T-helper 1 cell treated with Interleukin-12 subunit alpha and Interleukin-12 subunit beta and Interleukin-4 antibody, amounts not matched to agents 30 μg/mL and 1 μg/mL, for 36 hours (primary cell): ENCODE measurements around the gene MED27.

Source experiments
- H3K27ac Mint-ChIP-seq: one replicate; pipeline ENCODE4 v1.8.0; 2021; ENCODE audit warnings: mild to moderate bottlenecking, mixed read lengths
- H3K27me3 Mint-ChIP-seq: one replicate; pipeline ENCODE4 v1.8.0; 2021; ENCODE audit warnings: low read depth, mixed read lengths
- H3K36me3 Mint-ChIP-seq: one replicate; pipeline ENCODE4 v1.8.0; 2021; ENCODE audit warnings: low read depth, mixed read lengths
- H3K4me1 Mint-ChIP-seq: one replicate; pipeline ENCODE4 v1.8.0; 2021; ENCODE audit warnings: low read depth, mixed read lengths
- H3K4me3 Mint-ChIP-seq: one replicate; pipeline ENCODE4 v1.8.0; 2021; ENCODE audit warnings: mild to moderate bottlenecking, moderate library complexity, mixed read lengths
- H3K9me3 Mint-ChIP-seq: one replicate; pipeline ENCODE4 v1.8.0; 2021; ENCODE audit warnings: mixed read lengths

Gene MED27

DNA sequence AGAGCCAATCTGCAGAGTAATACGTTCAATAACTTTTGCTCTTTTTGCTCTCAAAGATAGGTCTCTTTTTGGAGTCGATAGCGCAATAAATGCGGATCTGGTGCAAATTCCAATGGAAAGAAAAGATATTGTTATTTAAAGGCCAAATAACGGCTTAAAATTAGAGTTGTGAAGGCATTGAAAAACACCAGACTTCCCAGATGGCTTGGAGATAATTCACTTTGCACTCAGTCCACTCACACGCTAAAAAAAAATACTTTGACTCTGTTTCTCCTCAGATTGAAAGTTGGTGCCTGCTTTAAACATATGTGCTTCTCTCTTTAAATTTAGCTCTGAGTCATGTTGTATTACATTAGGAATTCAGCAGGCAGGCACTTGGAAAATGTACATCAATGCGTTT, 19.5 kb upstream of the MED27 start:
- Mint-ChIP-seq H3K27me3 (peaks cover 29% of the 10 kb centered on the region), H3K36me3 (peaks cover 1% of the 10 kb centered on the region), H3K9me3 (no peaks in the 10 kb centered on the region), H3K4me3 (no peak overlapping the region), H3K4me1 (no peaks in the 10 kb centered on the region), H3K27ac (no peak overlapping the region)

DNA sequence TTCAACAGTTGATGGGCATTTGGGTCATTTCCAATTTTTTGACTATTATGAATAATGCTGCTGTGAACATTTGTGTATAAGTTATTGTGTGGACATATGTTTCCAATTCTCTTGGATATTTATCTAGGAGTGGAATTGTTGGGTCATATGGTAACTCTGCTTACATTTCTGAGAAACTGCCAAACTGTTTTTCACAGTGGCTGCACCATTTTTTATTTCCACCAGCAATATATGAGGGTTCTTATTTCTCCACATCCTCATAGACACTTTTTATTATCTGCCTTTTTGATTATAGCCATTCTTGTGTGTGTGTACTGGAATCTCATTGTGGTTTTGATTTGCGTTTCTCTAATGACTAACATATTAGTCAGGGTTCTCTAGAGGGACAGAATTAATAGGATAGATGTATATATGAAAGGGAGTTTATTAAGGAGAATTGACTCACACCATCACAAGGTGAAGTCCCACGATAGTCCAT, 14.7 kb upstream of the MED27 start:
- Mint-ChIP-seq H3K27me3 (peaks cover 30% of the 10 kb centered on the region), H3K4me1 (no peaks in the 10 kb centered on the region), H3K36me3 (peaks cover 1% of the 10 kb centered on the region), H3K9me3 (no peaks in the 10 kb centered on the region), H3K4me3 (no peak overlapping the region), H3K27ac (no peak overlapping the region)

DNA sequence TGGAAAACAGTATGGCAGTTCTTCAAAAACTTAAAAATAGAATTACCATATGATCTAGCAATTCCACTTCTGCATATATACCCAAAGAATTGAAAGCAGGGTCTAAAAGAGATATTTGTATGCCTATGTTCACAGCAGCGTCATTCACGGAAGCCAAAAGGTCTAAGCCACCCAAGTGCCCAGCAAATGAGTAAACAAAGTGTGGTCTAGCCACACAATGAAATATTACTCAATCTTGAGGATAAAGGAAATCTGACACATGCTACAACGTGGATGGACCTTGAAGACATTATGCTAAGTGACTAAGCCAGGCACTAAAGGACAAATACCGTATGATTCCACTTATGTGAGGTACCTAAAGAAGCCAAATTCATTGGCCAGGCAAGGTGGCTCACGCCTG, 11.1 kb upstream of the MED27 start:
- Mint-ChIP-seq H3K4me1 (no peaks in the 10 kb centered on the region), H3K4me3 (no peak overlapping the region), H3K27me3 (peaks cover 15% of the 10 kb centered on the region), H3K27ac (no peak overlapping the region), H3K9me3 (no peaks in the 10 kb centered on the region), H3K36me3 (no peaks in the 10 kb centered on the region)

DNA sequence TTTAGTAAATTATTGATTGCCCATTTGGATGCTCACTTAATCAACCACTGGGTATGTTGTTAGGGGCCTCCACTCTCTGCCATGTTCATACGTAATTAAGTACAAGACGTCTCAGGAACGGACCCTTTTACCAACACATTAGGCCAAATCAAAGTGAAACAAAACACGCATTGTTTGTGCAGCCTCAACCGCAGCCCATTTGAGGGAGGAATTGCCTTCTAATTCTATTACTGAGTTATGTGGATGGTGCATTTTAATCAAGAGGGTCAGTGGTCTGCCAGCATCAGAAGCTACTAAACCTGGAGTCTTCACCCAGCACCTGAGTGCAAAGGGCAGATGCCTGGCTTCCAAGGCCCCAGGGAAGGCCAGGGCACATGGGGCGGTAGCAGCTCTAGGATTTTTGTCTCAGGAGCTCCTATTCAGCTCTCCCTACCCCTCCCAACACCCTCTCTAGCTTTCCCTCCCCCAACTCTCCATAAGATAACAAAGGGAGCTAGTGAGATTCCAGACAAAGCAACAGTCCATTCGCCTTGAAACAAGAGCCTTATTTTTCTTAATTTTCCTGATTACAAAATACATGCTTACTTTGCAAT, 7.9 kb upstream of the MED27 start:
- no peak overlapping the region for H3K4me3 Mint-ChIP-seq
- H3K4me1 Mint-ChIP-seq, result no peaks in the 10 kb centered on the region
- H3K27me3 Mint-ChIP-seq, result peaks cover 10% of the 10 kb centered on the region
- no peaks in the 10 kb centered on the region for H3K36me3 Mint-ChIP-seq
- H3K27ac Mint-ChIP-seq, result no peak overlapping the region
- no peaks in the 10 kb centered on the region for H3K9me3 Mint-ChIP-seq

DNA sequence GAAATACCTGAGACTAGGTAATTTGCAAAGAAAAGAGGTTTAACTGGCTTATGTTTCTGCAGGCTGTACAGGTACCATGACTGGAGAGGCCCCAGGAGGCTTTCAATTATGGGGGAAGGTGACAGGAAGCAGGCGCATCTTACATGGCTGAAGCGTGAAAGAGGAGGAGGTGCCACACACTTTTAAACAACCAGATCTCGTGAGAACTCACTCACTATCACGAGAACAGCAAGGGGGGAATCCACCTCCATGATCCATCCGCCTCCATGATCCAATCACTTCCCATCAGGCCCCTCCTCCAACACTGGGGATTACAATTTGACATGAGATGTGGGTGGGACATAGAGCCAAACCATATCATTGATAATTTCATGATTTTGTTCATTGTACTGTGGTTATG, 2.5 kb upstream of the MED27 start:
- peaks cover 5% of the 10 kb centered on the region for H3K36me3 Mint-ChIP-seq
- H3K4me3 Mint-ChIP-seq, result no peak overlapping the region
- peaks cover 9% of the 10 kb centered on the region for H3K27me3 Mint-ChIP-seq
- H3K4me1 Mint-ChIP-seq, result peaks cover 25% of the 10 kb centered on the region
- no peaks in the 10 kb centered on the region for H3K9me3 Mint-ChIP-seq
- no peak overlapping the region for H3K27ac Mint-ChIP-seq

DNA sequence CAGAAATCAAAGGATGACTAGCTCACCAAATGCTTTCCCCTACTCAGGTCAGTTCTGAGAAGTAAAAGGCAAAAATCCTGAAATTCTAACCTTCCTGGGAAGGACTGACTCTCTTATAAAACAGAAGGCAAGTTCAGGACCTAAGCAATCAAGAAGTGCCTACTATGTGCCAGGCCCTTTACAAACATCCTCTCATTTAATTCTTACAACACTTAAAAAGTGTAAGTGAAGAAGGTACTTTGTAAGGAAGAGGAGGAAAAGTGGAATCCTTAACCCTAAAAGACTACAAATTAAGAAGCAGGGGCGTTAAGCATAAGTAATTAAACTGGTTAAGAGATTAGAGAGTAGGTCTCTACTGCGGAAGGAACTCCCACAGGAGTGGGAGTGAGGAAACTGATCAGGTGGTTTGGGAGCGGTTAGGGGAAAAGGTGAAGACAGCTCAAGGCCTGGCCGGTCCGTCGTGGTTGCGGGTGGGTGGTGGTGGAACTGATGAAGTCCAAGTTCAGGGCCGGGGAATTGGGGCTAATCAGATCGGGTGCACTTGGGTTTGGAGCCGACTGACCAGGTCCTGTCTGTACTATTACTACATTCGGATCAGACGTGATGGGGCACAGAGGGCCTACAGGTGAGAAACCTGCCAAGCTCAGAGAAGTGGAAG, 839 bp downstream of the MED27 start:
- Mint-ChIP-seq H3K9me3 (no peaks in the 10 kb centered on the region), H3K36me3 (peaks cover 20% of the 10 kb centered on the region), H3K4me3 (peak overlapping the region; percentile 98), H3K27ac (peak overlapping the region; percentile 87), H3K4me1 (peaks cover 35% of the 10 kb centered on the region), H3K27me3 (peaks cover 3% of the 10 kb centered on the region)

DNA sequence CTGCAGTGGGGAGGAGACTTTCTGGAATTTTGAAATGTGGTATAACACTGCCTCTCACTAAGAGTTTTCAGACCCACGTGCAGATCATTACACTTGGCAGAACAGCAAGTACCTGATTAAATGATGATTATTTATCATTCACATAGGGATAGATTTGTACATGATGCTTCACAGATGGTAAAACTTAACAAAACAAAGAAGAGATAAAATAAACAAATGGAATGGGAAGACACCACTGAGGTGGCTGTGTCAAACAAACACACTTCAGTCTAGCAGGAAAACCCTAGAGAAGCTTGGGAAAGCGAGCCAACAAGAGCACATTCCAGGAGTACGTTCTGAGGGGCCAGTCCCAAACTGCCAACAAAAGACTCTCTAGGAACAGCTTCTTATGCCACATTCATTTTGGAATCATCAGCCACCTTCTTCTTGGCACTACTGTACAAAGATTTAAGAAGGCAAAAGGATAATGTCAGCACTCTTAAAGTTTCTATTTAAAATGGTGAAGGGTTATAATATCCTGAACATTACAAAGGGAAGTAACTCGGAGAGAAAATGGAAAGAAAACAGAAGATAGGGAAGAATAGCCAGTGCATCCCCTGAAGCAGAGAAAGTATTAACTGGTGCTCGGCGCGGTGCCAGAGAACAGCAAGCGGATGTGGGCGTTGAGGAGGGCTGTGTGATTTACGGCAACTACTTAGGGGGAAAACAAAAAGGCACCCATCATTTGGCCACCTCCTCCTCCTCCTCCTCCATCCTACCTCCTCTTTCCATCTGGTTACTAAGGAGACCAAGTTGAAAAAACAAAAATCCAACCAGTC, 1.6 kb downstream of the MED27 start:
- peak overlapping the region; percentile 87 for H3K27ac Mint-ChIP-seq
- no peaks in the 10 kb centered on the region for H3K9me3 Mint-ChIP-seq
- H3K36me3 Mint-ChIP-seq, result peaks cover 25% of the 10 kb centered on the region
- H3K4me3 Mint-ChIP-seq, result peak overlapping the region; percentile 98
- peaks cover 35% of the 10 kb centered on the region for H3K4me1 Mint-ChIP-seq
- peaks cover 3% of the 10 kb centered on the region for H3K27me3 Mint-ChIP-seq

DNA sequence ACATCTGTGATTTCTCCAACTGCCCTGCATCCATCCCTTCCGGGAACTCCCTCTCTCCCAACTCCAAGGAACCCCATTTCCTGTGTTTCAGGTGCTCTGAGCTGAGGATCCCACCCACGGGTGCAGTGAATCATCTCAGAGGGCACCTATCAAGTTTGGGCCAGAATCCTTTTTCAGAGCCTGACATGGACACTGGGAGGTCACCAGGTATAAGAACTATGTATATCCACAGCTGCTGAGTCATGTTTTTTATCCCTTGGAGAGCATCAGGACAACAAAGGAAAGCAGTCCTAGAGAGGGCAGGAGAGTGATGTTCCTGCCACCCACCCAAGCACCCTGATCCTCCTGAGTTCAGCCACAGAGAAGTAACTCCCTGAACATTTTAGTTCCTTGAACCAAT, 3.8 kb downstream of the MED27 start:
- Mint-ChIP-seq H3K9me3 (no peaks in the 10 kb centered on the region), H3K27ac (no peak overlapping the region), H3K36me3 (peaks cover 31% of the 10 kb centered on the region), H3K27me3 (no peaks in the 10 kb centered on the region), H3K4me3 (no peak overlapping the region), H3K4me1 (peaks cover 35% of the 10 kb centered on the region)

DNA sequence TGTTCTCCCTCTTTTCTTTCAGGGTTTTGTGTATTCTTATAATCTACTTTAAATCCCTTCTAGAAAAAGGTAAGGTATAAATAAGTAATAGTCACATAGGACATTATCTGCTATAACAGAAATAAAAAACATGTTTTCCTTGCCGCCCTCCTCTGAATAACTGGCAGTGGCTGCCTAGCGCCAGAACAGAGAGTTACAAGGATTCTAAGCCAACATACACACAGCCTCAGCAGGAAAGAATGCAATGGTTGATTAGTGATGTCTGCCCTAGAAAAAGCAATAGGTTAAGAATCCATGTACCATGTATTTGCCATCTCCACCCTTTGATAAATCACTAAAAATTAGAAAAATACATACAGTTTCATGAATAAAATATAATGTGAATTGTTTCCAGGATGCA, 4.9 kb downstream of the MED27 start:
- Mint-ChIP-seq H3K36me3 (peaks cover 31% of the 10 kb centered on the region), H3K27me3 (no peaks in the 10 kb centered on the region), H3K4me1 (peaks cover 32% of the 10 kb centered on the region)

DNA sequence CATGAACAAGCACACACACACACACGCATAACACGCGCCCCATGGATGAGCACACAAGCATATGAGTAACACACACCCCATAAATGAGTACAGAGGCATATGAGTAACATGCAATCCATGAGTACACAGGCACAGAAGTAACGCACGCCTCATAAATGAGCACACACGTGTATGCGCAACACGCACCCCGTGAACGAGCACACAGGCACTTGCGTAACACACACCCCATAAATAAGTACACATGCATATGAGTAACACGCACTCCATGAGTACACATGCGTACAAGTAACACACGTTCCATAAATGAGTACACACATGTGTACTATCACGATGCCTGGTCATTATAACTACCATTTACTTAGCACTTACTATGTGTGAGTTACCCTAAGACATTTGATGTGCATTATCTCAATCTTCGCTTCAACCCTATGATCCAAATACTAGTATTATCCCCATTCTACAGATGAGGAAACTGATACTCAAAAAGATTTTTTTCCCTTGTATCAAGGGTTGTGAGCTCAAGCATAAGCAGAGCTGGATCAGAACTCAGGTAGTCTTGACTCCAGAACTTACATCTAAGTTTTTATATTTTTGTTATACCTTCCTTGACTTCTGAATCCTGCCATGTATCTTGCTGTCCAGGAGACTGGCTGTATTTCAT, 7.7 kb downstream of the MED27 start:
- Mint-ChIP-seq H3K27me3 (no peaks in the 10 kb centered on the region), H3K4me3 (no peak overlapping the region), H3K9me3 (no peaks in the 10 kb centered on the region), H3K27ac (no peak overlapping the region), H3K36me3 (peaks cover 33% of the 10 kb centered on the region), H3K4me1 (peaks cover 21% of the 10 kb centered on the region)

More for the DNA sequence above, 4.9 kb downstream of the MED27 start:
- H3K9me3 Mint-ChIP-seq, result no peaks in the 10 kb centered on the region
- no peak overlapping the region for H3K4me3 Mint-ChIP-seq
- H3K27ac Mint-ChIP-seq, result no peak overlapping the region

DNA sequence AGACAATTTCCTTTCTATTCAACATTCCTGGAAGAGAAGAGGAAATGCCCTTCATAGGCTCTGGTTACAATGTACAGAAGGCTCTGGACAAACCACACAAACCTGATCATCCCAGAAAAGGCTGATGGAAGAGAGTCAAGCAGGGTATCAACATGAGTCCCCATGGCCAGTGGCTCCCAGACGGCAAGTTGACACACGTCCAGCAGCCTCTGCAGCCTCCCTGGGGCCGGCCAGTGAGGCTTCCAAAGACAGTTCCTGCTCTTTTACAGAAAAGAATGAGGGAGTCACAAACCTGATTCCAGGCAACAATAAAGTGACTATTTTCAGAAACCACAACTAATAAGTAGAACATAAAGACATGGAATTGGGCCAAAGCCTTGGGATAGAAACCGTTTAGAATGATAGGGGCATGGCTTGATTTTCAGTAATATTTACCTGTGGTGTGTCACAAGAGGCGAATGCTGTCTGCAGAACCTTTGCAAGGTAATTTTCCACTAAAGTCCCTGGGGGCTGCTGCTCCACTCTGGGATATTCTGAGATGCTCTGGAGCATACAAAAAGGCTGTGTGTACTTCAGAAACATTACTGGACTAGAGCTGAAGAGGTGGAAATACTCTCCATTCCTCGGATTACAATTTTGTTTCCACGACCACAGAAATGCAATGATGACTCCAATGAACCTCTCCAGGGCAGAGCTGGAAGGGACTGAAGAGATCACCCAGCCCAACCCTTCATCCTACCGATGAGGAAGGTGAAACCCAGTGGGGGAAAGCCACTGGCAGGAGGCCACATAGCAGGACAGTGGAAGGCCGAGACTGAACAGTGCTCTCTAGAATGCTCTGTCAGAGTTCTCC, 10.4 kb downstream of the MED27 start:
- H3K4me3 Mint-ChIP-seq, result no peak overlapping the region
- H3K9me3 Mint-ChIP-seq, result no peaks in the 10 kb centered on the region
- no peaks in the 10 kb centered on the region for H3K27me3 Mint-ChIP-seq

DNA sequence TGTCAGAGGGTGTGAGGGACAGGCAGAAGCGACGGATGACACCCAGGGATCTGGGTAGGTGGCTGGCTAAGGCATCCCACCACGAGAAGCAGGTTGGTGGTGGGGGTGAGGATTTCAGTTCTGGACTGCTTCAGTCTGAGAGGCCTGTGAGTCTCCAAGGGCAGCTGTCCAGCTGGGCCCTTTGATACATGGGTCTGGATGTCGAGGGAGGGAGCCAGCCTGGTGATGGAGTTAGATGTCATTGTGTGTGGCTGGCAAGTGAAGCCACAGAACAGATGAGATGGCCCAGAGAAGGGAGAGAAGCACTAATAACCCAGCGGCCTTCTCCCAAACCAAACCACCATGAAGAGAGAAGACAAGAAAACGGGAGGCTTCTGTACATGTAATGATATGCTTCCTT, 11.1 kb downstream of the MED27 start:
- H3K4me1 Mint-ChIP-seq, result peaks cover 10% of the 10 kb centered on the region
- H3K4me3 Mint-ChIP-seq, result no peak overlapping the region
- H3K9me3 Mint-ChIP-seq, result no peaks in the 10 kb centered on the region
- H3K36me3 Mint-ChIP-seq, result peaks cover 19% of the 10 kb centered on the region
- no peaks in the 10 kb centered on the region for H3K27me3 Mint-ChIP-seq
- H3K27ac Mint-ChIP-seq, result no peak overlapping the region

More for the DNA sequence above, 10.4 kb downstream of the MED27 start:
- no peak overlapping the region for H3K27ac Mint-ChIP-seq
- H3K4me1 Mint-ChIP-seq, result peaks cover 10% of the 10 kb centered on the region
- H3K36me3 Mint-ChIP-seq, result peaks cover 19% of the 10 kb centered on the region

DNA sequence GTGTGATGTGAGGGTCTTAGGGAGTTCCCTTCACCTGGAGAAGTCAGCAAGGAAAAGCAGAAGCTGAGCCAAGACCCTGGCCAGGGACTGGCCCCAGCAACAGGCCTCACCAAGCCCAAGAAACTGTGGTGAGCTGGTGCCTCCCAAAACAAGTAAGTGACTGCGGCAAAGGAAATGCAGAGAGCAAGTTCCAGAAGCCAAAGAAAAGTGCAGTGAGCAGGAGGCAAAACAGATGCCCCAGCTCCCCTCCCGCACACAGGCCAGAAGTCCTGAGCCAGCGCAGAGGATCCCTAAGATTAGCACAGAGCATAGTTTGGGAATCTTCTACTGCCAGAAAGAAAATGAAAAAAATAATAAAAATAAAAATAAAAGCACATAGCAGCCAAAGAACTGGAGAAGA, 13.2 kb downstream of the MED27 start:
- peaks cover 12% of the 10 kb centered on the region for H3K36me3 Mint-ChIP-seq
- no peak overlapping the region for H3K27ac Mint-ChIP-seq
- H3K4me1 Mint-ChIP-seq, result peaks cover 10% of the 10 kb centered on the region
- no peak overlapping the region for H3K4me3 Mint-ChIP-seq
- H3K9me3 Mint-ChIP-seq, result no peaks in the 10 kb centered on the region
- H3K27me3 Mint-ChIP-seq, result no peaks in the 10 kb centered on the region

DNA sequence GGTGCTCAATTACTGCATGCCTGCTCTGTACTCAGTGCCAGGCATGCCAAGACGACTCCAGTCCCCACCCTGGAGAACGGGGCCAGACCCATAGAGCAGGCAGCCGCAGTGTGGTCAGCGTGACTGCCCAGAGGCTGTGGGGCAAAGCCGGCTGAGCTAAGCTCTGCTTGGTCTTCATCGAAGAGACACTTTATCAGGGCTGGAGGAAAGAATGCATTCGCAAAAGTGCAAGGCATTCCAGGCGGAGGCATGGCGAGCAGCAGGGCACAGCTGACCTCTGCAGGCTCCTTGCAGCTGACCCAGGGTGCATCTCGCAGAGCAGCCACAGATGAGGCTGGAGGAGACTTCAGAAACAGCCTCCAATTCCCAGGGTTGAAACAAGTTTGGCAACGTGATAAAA, 13.6 kb downstream of the MED27 start:
- no peak overlapping the region for H3K27ac Mint-ChIP-seq
- H3K4me1 Mint-ChIP-seq, result peaks cover 10% of the 10 kb centered on the region
- no peaks in the 10 kb centered on the region for H3K27me3 Mint-ChIP-seq
- no peaks in the 10 kb centered on the region for H3K9me3 Mint-ChIP-seq
- no peak overlapping the region for H3K4me3 Mint-ChIP-seq
- H3K36me3 Mint-ChIP-seq, result peaks cover 9% of the 10 kb centered on the region
